Mesendoderm (in vitro differentiated cells): ENCODE data around the gene CHST11.

ENCODE experiments used
- DNase-seq: peaks from one replicate; pipeline ENCODE4 v3.0.0; 2013
- H2AK5ac ChIP-seq: 2 replicates; pipeline ENCODE4 v1.6.1; 2013; ENCODE audit warnings: low read length, inconsistent platforms
- H2BK120ac ChIP-seq: 2 replicates; pipeline ENCODE4 v1.6.1; 2013; ENCODE audit warnings: low read depth, mild to moderate bottlenecking, low read length, moderate library complexity, mixed read lengths
- H2BK15ac ChIP-seq: replicated peaks from 2 replicates; pipeline ENCODE4 v1.6.1; 2013; ENCODE audit warnings: low read depth, mild to moderate bottlenecking, moderate library complexity
- H2BK5ac ChIP-seq: 2 replicates; pipeline ENCODE4 v1.6.1; 2013; ENCODE audit warnings: low read length, inconsistent platforms
- H3K18ac ChIP-seq: 2 replicates; pipeline ENCODE4 v1.6.1; 2013; ENCODE audit warnings: mild to moderate bottlenecking, low read length, mixed read lengths
- H3K23ac ChIP-seq: one replicate; pipeline ENCODE4 v1.6.1; 2013; ENCODE audit warnings: low read length
- H3K27ac ChIP-seq: 2 replicates; pipeline ENCODE4 v1.5.1; 2013; ENCODE audit warnings: low read depth, mild to moderate bottlenecking, inconsistent platforms, low read length, moderate library complexity
- H3K27me3 ChIP-seq: 2 replicates; pipeline ENCODE4 v1.6.1; 2013; ENCODE audit warnings: low read length, control low read depth, mild to moderate bottlenecking, inconsistent platforms; ENCODE audit not compliant: insufficient read depth, poor library complexity
- H3K36me3 ChIP-seq: 2 replicates; pipeline ENCODE4 v1.6.1; 2013; ENCODE audit warnings: low read length, inconsistent platforms; ENCODE audit not compliant: control insufficient read depth, insufficient read depth
- H3K4ac ChIP-seq: one replicate; pipeline ENCODE4 v1.6.1; 2013; ENCODE audit warnings: low read depth, mild to moderate bottlenecking, low read length, moderate library complexity
- H3K4me1 ChIP-seq: 2 replicates; pipeline ENCODE4 v1.6.1; 2013; ENCODE audit warnings: low read depth, low read length, inconsistent platforms; ENCODE audit not compliant: control insufficient read depth
- H3K4me2 ChIP-seq: 2 replicates; pipeline ENCODE4 v1.6.1; 2013; ENCODE audit warnings: low read length
- H3K4me3 ChIP-seq: 2 replicates; pipeline ENCODE4 v1.5.1; 2013; ENCODE audit warnings: mild to moderate bottlenecking, low read length
- H3K56ac ChIP-seq: one replicate; pipeline ENCODE4 v1.6.1; 2013; ENCODE audit warnings: low read length
- H3K79me1 ChIP-seq: 2 replicates; pipeline ENCODE4 v1.6.1; 2013; ENCODE audit warnings: low read length, inconsistent platforms
- H3K79me2 ChIP-seq: 2 replicates; pipeline ENCODE4 v1.6.1; 2013; ENCODE audit warnings: mild to moderate bottlenecking, low read length; ENCODE audit not compliant: control insufficient read depth, insufficient read depth
- H3K9ac ChIP-seq: 2 replicates; pipeline ENCODE4 v1.6.1; 2013; ENCODE audit warnings: low read length, inconsistent platforms
- H4K5ac ChIP-seq: one replicate; pipeline ENCODE4 v1.6.1; 2013; ENCODE audit warnings: low read length
- H4K8ac ChIP-seq: one replicate; pipeline ENCODE4 v1.6.1; 2013; ENCODE audit warnings: low read depth, mild to moderate bottlenecking, control low read depth, low read length, moderate library complexity
- WGBS: extraction: QIAGEN DNeasy Blood & Tissue Kit; methylation state at CpG from one replicate; pipeline ENCODE4 v1.1.7; 2013; ENCODE audit warnings: low lambda C conversion rate, missing lambda C conversion rate; ENCODE audit not compliant: insufficient coverage; ENCODE audit errors: extremely low coverage; 5-methylcytosine and 5-hydroxymethylcytosine counted together

CHST11 gene

GRCh38 chr12:104600790-104601739 lies 144.3 kb downstream of the CHST11 start:
- Histone ChIP-seq H3K18ac (no peak overlapping the region), H3K4ac (no peak overlapping the region), H3K56ac (no peak overlapping the region), H4K8ac (no peak overlapping the region), H2AK5ac (no peak overlapping the region), H3K4me3 (no peak overlapping the region), H3K4me1 (peaks cover 4% of the 10 kb centered on the region), H2BK15ac (no peak overlapping the region), H3K9ac (no peak overlapping the region), H3K27me3 (no peaks in the 10 kb centered on the region), H3K79me2 (no peaks in the 10 kb centered on the region), H3K4me2 (no peak overlapping the region), H3K79me1 (no peaks in the 10 kb centered on the region), H2BK120ac (no peak overlapping the region), H4K5ac (no peak overlapping the region), H3K27ac (no peak overlapping the region), H3K36me3 (no peaks in the 10 kb centered on the region), H3K23ac (no peak overlapping the region), H2BK5ac (no peak overlapping the region)
- 100% methylated on average over 1 of the region's 6 CpGs for WGBS
- DNase-seq, result no peak

DNA sequence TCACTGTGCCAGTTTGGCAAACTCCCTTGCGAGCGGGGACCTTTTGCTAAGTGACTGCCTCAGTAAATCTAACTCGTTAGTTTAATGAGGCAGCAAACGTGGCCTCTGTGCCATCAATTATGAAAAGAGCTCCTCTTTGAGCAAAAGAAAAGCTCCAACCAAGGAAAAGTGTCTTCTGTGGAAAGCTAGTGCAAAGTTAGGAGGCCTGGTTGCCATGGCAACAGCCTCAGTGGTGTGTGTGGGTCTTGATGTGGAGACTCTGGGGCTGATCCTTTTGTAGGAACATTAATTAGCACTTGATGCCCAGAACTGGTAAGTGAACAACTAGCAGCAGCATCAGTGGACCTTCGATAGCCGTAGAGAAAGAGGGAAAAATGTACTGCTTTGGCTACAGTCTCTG lies 145.7 kb downstream of the CHST11 start:
- H2BK120ac ChIP-seq, result no peak overlapping the region
- WGBS, result no CpG with 5 or more reads among the region's 6 CpGs
- no peak overlapping the region for H3K9ac ChIP-seq
- H2AK5ac ChIP-seq, result no peak overlapping the region
- no peak overlapping the region for H3K4me2 ChIP-seq
- no peak overlapping the region for H2BK5ac ChIP-seq
- H3K79me1 ChIP-seq, result no peaks in the 10 kb centered on the region
- H3K56ac ChIP-seq, result no peak overlapping the region
- DNase-seq, result no peak
- no peak overlapping the region for H3K18ac ChIP-seq
- no peaks in the 10 kb centered on the region for H3K27me3 ChIP-seq
- no peak overlapping the region for H3K27ac ChIP-seq
- no peak overlapping the region for H3K4ac ChIP-seq
- H4K8ac ChIP-seq, result no peak overlapping the region
- H3K4me1 ChIP-seq, result peaks cover 4% of the 10 kb centered on the region
- H2BK15ac ChIP-seq, result no peak overlapping the region
- H4K5ac ChIP-seq, result no peak overlapping the region
- H3K4me3 ChIP-seq, result no peak overlapping the region
- no peak overlapping the region for H3K23ac ChIP-seq
- no peaks in the 10 kb centered on the region for H3K36me3 ChIP-seq
- no peaks in the 10 kb centered on the region for H3K79me2 ChIP-seq

- H3K27ac ChIP-seq, result no peak overlapping the region
- H3K79me2 ChIP-seq, result no peaks in the 10 kb centered on the region
- H3K23ac ChIP-seq, result no peak overlapping the region
- H3K79me1 ChIP-seq, result no peaks in the 10 kb centered on the region
- H3K56ac ChIP-seq, result no peak overlapping the region
- no peak overlapping the region for H4K5ac ChIP-seq
- no peaks in the 10 kb centered on the region for H3K27me3 ChIP-seq
- no peak overlapping the region for H2BK15ac ChIP-seq
- no peak overlapping the region for H3K18ac ChIP-seq
- H3K4ac ChIP-seq, result no peak overlapping the region
- H3K4me1 ChIP-seq, result peaks cover 4% of the 10 kb centered on the region
- H2BK120ac ChIP-seq, result no peak overlapping the region
- no peak overlapping the region for H4K8ac ChIP-seq
- no peak overlapping the region for H3K4me2 ChIP-seq
- no peak overlapping the region for H2BK5ac ChIP-seq
- H3K9ac ChIP-seq, result no peak overlapping the region
- no peaks in the 10 kb centered on the region for H3K36me3 ChIP-seq
- no peak overlapping the region for H2AK5ac ChIP-seq
- WGBS, result no CpG with 5 or more reads among the region's 2 CpGs
- DNase-seq, result no peak
- no peak overlapping the region for H3K4me3 ChIP-seq
These were observed 146.1 kb downstream of the CHST11 start for GRCh38 chr12:104602896-104603295.

DNA sequence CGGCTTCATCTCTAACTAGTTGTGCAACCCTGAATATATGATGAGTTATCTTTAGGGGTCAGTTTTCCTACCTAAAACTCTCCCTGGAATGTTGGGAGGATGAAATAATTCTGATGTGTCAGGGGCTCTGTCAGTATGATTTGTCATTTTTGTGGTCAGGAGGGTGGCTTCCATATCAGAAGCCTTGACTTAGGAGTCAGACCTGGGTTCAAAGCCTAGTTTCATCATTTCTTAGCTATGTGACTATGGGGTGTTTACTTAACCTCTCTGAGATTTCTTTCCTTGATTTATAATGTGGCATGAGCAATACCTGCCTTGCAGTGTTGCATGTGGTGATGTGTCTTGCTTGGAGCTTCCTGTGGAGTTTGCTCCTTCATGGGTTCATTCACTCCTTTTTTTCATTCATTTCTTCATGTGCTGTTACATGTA lies 146.8 kb downstream of the CHST11 start:
- Histone ChIP-seq H2AK5ac (no peak overlapping the region), H3K18ac (no peak overlapping the region), H3K23ac (no peak overlapping the region), H4K5ac (no peak overlapping the region), H3K27me3 (no peaks in the 10 kb centered on the region), H3K9ac (no peak overlapping the region), H4K8ac (no peak overlapping the region), H3K4ac (no peak overlapping the region), H3K36me3 (no peaks in the 10 kb centered on the region), H2BK15ac (no peak overlapping the region), H3K56ac (peak overlapping the region; percentile 72), H3K4me2 (no peak overlapping the region), H2BK120ac (no peak overlapping the region), H3K27ac (no peak overlapping the region), H3K79me1 (no peaks in the 10 kb centered on the region), H2BK5ac (no peak overlapping the region), H3K4me3 (no peak overlapping the region), H3K79me2 (no peaks in the 10 kb centered on the region), H3K4me1 (peaks cover 4% of the 10 kb centered on the region)
- WGBS, result no CpG with 5 or more reads among the region's 1 CpG
- DNase-seq, result no peak

GRCh38 chr12:104604070-104604994 lies 147.6 kb downstream of the CHST11 start:
- H3K4me2 ChIP-seq, result no peak overlapping the region
- no peaks in the 10 kb centered on the region for H3K36me3 ChIP-seq
- H3K4ac ChIP-seq, result no peak overlapping the region
- no peak overlapping the region for H2BK15ac ChIP-seq
- no peaks in the 10 kb centered on the region for H3K79me2 ChIP-seq
- H2AK5ac ChIP-seq, result no peak overlapping the region
- DNase-seq, result peak; percentile 89
- H3K23ac ChIP-seq, result no peak overlapping the region
- no peaks in the 10 kb centered on the region for H3K79me1 ChIP-seq
- H4K5ac ChIP-seq, result no peak overlapping the region
- peak overlapping the region; percentile 12 for H3K9ac ChIP-seq
- no CpG with 5 or more reads among the region's 10 CpGs for WGBS
- H3K27me3 ChIP-seq, result no peaks in the 10 kb centered on the region
- peak overlapping the region; percentile 72 for H3K56ac ChIP-seq
- no peak overlapping the region for H2BK5ac ChIP-seq
- no peak overlapping the region for H3K4me3 ChIP-seq
- no peak overlapping the region for H3K18ac ChIP-seq
- no peak overlapping the region for H2BK120ac ChIP-seq
- no peak overlapping the region for H4K8ac ChIP-seq
- peaks cover 4% of the 10 kb centered on the region for H3K4me1 ChIP-seq
- peak overlapping the region; percentile 34 for H3K27ac ChIP-seq
